HTERT RPE-1 (cell line): Measurements from ENCODE around the gene SBSN.

ENCODE experiments used
- in situ Hi-C: fragments of 300-500 bp; cut with MboI; formaldehyde crosslinking; loops from 4 replicates; pipeline ENCODE4 v1.14.3; 2020; ENCODE audit warnings: low sequenced_read_pairs

Gene SBSN

GRCh38 chr19:35555301-35556005 is 27.3 kb upstream of the SBSN start:
- in situ Hi-C loops: no loop called here

DNA sequence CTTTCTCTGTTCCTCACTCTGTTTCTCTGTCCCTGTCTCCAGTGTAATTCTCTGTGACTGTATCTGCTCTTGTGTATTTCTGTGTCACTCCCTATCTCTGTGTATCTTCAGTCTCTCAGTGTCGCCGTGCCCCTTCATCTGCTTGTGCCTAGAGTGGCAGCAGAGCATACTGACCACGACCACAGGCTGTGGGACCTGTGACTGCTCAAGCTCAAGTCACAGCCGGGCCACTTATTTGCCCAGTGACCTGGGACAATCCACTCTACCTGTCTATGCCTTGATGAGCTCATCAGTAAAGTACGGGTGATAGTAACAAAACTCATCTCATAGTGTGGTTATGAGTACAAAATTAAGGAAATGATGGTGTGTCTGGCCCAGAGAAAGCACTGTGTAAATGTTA is 26.0 kb upstream of the SBSN start:
- in situ Hi-C loops: no loop called here

DNA sequence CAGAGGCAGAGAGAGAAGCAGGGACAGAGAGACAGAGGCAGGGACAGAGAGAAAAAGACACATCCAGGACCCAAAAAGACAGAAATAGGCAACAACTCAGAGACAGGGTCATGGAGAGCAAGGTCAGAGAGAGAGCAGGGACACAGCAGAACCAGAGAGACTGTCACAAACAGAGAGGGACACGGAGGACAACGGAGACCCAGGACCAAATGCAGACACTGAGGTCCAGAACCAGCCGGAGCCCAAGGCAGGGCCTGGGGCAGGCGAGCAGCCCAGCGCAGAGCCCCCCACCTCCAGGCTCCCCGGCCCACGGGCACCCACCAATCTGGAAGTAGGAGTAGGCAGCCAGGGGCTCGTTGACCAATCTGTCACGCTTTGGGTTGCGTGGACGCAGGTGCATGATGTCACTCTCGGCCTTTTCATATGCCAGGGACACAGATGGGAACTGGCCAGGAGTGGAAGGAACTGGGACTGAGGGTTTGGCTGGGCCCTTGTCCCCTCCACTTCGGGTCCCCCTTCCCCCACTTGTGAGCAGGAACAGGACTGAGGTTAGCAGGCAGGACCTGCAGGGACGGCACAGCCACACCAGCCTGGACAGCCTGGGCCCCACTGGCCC is 25.4 kb upstream of the SBSN start:
- in situ Hi-C loops: no loop called here

- in situ Hi-C loops: no loop called here
Measured at GRCh38 chr19:35552534-35553384, 24.6 kb upstream of the SBSN start.

- in situ Hi-C loops: no loop called here
Measured at GRCh38 chr19:35551091-35551810, 23.1 kb upstream of the SBSN start.

GRCh38 chr19:35549879-35550523 is 21.9 kb upstream of the SBSN start:
- in situ Hi-C loops: no loop called here

GRCh38 chr19:35549174-35549788 is 21.2 kb upstream of the SBSN start:
- in situ Hi-C loops: no loop called here

GRCh38 chr19:35546532-35546931 is 18.4 kb upstream of the SBSN start:
- in situ Hi-C loops: no loop called here

DNA sequence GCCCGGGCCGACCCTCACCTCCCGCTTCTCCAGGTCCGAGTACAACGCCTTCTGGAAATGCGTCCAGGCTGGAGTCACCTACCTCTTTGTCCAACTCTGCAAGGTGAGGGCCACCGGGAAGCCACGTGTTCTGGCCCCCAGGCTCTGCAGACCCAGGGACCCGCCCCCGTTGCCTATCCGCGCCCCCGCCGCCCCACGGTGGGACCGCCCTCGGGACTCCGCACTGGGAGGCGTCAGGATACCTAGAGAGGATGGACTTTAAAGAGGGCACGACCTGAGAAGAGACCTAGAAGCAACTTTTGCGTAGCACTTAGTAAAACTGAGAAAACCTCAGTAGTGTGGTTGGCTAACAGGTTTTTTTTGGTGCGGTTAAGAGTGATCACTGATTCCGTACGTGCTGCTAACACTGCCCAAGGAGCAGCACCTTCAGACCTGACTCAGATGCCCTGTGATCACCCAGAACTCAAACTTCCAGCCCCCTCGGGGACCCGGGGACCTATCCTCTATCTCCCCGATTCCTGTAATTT is 17.8 kb upstream of the SBSN start:
- in situ Hi-C loops: no loop called here

DNA sequence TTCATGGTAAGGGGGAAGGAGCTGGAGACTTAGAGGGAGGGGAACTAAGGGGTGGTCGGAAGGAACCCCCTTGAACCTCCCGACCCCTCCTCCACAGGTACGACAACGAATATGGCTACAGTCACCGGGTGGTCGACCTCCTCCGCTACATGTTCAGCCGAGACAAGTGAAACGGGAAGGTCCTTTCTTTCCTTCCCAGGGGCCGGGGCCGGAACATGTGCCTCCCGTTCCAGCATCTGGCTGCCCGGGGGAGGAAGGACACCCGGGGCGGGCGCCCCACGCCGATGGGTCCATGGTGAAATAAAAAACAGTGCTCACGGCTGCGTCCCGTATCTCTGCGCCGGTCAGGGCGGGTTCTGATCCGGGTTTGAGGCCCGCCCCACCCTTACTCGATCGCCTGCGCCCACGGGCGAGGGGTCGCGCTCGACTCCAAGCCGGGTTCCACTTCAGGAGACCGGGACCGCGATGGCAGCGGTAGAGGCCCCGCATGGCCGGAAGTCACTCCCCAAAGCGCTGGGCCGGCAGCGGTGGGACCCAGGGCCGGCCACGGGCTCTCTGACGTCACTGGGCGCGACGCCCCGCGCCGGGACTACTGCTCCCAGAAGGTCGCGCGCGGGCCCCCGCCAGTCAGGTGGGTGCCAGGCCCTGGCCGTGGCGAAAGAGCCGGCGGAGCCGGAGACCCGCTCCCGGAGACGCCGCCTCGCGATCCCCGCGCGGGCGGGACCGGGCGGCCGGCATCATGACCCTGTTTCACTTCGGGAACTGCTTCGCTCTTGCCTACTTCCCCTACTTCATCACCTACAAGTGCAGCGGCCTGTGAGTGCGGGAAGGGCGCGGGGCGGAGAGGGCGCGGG is 17.1 kb upstream of the SBSN start, which contains the start of gene TMEM147:
TMEM147 (plus strand) TSS at position 626 of the 854 bp plus-strand sequence; CDS start at position 740, 114 bp downstream.
- in situ Hi-C loops: no loop called here

DNA sequence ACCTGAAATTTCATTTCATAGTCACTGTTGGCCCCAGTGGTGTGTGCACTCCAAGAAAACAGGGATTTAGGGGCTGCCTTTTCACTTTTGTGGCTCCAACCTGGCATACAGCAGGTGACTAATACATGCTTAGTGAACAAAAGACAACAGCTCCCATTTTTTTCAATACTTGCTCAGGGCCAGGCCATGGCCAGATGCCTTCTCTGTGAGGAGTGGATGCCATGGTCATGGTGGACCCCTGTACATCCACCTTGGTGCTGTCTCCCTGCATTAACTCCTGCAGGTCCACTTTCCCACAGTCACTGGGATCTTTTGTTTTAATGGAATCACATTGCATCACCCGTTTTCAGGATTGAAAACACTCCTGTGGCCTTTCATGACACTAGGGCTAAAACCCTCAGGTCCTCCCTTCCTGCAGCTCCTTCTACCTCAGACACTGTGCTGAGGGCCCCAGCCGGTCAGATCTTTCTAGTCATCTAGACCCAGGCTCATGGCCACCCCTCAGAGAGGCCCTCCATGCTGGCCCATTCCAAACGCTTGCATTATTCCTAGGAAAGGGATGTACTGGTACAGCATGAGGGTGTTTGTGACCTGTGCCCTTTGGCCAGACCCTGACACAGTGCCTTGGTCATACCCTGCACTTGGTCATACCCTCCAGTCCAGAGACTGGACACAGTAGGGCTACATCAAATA is 16.1 kb upstream of the SBSN start:
- in situ Hi-C loops: no loop called here

DNA sequence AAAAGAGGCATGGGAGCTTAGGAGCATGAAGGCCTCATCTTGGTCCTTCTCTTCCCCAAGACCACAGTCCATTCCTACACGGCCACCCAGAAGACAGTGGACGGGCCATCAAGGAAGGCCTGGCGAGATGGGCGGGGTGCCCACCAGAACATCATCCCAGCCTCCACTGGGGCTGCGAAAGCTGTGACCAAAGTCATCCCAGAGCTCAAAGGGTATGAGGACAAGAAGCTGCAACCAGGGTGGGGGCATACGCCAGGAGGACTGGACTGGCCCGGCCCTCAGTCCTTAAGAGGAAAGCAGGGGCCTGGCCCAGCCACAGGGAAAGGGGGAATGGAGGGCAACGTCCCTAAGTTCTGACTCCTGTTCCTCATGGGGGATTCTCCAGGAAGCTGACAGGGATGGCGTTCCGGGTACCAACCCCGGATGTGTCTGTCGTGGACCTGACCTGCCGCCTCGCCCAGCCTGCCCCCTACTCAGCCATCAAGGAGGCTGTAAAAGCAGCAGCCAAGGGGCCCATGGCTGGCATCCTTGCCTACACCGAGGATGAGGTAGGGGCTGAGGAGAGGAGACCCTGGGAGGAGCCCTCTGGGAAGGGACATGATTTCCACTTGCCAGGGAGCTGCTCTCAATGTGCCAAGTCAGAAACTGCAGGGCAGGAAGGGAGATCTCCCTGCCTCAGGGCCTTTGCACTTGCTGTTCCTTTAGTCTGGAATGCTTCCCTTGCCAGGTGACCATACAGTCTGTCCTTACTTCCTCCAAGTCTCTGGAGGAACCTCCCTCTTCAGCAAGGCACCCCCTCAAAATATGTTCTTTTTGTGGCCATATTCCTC is 15.4 kb upstream of the SBSN start:
- in situ Hi-C loops: no loop called here

GRCh38 chr19:35542209-35542608 is 14.1 kb upstream of the SBSN start:
- in situ Hi-C loops: no loop called here

GRCh38 chr19:35540356-35540927 is 12.3 kb upstream of the SBSN start:
- in situ Hi-C loops: no loop called here

DNA sequence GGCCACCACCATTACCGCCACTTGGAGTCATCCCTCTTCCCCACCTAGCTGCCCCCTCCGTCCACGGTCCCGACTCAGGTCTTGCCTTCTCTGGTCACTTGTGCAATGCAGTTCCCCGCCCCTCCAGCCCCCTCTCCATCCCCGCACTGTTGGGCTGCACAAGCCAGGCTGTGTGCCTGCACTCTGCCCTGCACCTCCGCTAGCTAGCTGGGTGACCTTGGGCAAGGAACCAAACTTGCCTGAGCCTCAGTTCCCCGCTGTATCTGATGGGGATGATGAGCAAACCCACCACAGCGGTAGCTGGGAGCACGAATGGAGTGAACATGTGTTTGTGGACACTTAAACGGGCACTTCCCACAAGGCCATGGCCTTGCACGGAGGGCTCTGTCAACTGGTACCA is 11.7 kb upstream of the SBSN start:
- in situ Hi-C loops: no loop called here

DNA sequence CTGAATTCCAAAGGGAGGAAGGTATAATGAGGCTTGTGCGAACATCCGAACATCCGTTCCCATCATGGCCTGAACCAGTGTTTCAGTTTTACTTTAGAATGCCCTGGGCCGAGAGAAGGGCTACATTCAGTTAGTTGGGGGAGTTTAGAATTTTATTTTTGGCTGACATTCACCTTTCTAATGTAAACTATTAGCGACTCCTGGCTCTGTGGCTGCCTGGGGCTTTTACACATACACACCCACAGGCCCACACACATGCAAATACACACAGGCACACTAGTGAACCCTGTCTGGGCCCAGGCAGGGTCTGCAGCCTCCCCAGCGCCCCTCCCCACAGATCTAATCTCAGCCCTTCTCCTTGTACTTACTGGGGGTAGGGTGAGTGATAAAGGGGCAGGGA is 11.2 kb upstream of the SBSN start:
- in situ Hi-C loops: no loop called here

DNA sequence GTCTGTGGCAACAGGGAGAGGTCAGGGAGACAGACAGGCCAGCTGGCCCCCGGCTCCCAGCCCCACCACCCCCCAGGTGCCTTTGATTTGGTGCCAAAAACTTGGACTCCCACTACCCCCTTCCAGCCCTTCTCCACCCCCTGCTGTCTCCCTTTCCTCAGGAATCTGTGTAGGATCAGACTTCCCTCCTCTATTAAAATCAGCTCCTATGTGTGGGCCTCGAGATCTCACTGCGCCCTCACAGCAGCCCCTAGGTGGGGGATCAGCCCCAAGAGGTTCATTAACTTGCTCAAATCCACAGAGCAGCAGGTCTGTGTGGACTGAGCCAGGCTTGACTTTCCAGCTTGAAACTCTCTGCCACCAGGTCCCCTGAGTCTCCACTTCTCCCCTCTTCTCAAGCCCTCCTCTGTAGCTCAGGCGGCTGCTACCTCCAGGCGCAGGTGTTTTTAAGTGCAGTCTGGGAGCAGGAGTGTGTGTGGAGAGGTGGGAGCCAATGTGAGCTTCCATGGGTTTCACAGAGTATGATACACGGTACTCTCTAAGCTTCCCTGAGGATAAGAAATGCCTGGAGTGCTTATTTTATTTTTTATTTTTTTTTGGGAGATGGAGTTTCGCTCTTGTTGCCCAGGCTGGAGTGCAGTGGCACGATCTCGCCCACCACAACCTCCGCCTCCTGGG is 6.8 kb upstream of the SBSN start:
- in situ Hi-C loops: no loop called here
